ENCODE measurements around the gene VPS13D. TPM values are rescaled to one million over a fixed set of nuclear protein-coding genes. Genes with fewer than 3 reads are reported as not detected.

Gene VPS13D
- total and polyA plus RNA-seq, 2 donors (not counting 3 experiments of a cell fraction or from before 2014, with no cell fraction given): 13.6 to 48.5 TPM

GRCh38 chr1:12435639-12436344 is 206.0 kb downstream of the VPS13D start:
- peak overlapping the region; percentile 88 for H3K27ac ChIP-seq (ENCODE audit: insufficient read depth, low read depth, low read length)
- H3K4me1 ChIP-seq (ENCODE audit: control insufficient read depth, extremely low read depth, insufficient read depth, low read length): peaks cover 55% of the 10 kb centered on the region
- TF ChIP-seq, protein P1, sequence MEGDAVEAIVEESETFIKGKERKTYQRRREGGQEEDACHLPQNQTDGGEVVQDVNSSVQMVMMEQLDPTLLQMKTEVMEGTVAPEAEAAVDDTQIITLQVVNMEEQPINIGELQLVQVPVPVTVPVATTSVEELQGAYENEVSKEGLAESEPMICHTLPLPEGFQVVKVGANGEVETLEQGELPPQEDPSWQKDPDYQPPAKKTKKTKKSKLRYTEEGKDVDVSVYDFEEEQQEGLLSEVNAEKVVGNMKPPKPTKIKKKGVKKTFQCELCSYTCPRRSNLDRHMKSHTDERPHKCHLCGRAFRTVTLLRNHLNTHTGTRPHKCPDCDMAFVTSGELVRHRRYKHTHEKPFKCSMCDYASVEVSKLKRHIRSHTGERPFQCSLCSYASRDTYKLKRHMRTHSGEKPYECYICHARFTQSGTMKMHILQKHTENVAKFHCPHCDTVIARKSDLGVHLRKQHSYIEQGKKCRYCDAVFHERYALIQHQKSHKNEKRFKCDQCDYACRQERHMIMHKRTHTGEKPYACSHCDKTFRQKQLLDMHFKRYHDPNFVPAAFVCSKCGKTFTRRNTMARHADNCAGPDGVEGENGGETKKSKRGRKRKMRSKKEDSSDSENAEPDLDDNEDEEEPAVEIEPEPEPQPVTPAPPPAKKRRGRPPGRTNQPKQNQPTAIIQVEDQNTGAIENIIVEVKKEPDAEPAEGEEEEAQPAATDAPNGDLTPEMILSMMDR (IDR thresholded peaks at IDR 0.05; ENCODE audit: extremely low read depth in 1 of 2, insufficient read depth in 1 of 2, low read depth in 1 of 2, low read length in 2 of 2): no peak
- TF ChIP-seq EZH2 (IDR thresholded peaks at IDR 0.05; ENCODE audit: borderline replicate concordance, low read depth, low read length, severe bottlenecking): no peak
- TF ChIP-seq POLR2A (IDR thresholded peaks at IDR 0.05; ENCODE audit: low read depth, low read length): peak; percentile 73
- peak; percentile 81 for TF ChIP-seq GATA2 (IDR thresholded peaks at IDR 0.05; ENCODE audit: insufficient read depth, insufficient read length, low read depth, low read length)
- no peak for TF ChIP-seq MAX (IDR thresholded peaks at IDR 0.05; ENCODE audit: insufficient read depth, insufficient read length)
- TF ChIP-seq JUN (IDR thresholded peaks at IDR 0.05; ENCODE audit: borderline replicate concordance, insufficient read depth, insufficient read length, low read depth): peak; percentile 92
- TF ChIP-seq POLR2AphosphoS5 (IDR thresholded peaks at IDR 0.05; ENCODE audit: insufficient read depth, low read depth, low read length): peak; percentile 73
- peak; percentile 86 for TF ChIP-seq FOS (IDR thresholded peaks at IDR 0.05; ENCODE audit: borderline replicate concordance, insufficient read depth, low read length)
- no peak for TF ChIP-seq MYC (IDR thresholded peaks at IDR 0.05; ENCODE audit: low read depth, low read length)
- no peaks in the 10 kb centered on the region for H4K20me1 ChIP-seq (replicated peaks; ENCODE audit: control insufficient read depth, extremely low read depth, insufficient read depth, low read length)
- no peaks in the 10 kb centered on the region for H3K36me3 ChIP-seq (ENCODE audit: control insufficient read depth in 2 of 2, extremely low read depth in 1 of 2, insufficient read depth in 2 of 2, low read length in 2 of 2)
- CTCF ChIA-PET: interaction anchor here (1.0 to 3.7 kb wide), 14 partner anchors 10 to 184 kb away, joined by 3 to 36 read pairs (median 4); no protein-coding TSS in a partner anchor
- H3K4me3 ChIP-seq (replicated peaks in 1 of 3; ENCODE audit: insufficient read depth in 1 of 3, low read depth in 1 of 3, low read length in 3 of 3): peak overlapping the region in 1 of 3 experiments; percentile 4
- intact Hi-C loops (cut with micrococcal nuclease) (loop anchor here (1.0 kb wide), 2 partner anchors 105 to 161 kb away; no protein-coding TSS in a partner anchor), dilution Hi-C loops (cut with MboI; ENCODE audit: extremely low pct_ligation_motif_present, low sequenced_read_pairs) (no loop called here)
- FAIRE-seq: peak; percentile 94
- peak; percentile 96 for DNase-seq (ENCODE audit: low read depth, low spot score)
- POLR2A ChIA-PET: interaction anchor here (1.1 to 2.8 kb wide), 6 partner anchors 19 to 186 kb away, joined by 3 to 14 read pairs (median 5); no protein-coding TSS in a partner anchor
- H3K79me2 ChIP-seq (ENCODE audit: control insufficient read depth, insufficient read depth, low read length): no peaks in the 10 kb centered on the region
- no TSS peak for BruUV-seq (replicated peaks)
- H3K4me2 ChIP-seq (ENCODE audit: insufficient read depth, low read length): peak overlapping the region; percentile 83
- no peaks in the 10 kb centered on the region for H3K27me3 ChIP-seq (ENCODE audit: control insufficient read depth in 2 of 2, insufficient read depth in 2 of 2, low read length in 2 of 2)
- no peaks in the 10 kb centered on the region for H3K9me3 ChIP-seq (replicated peaks; ENCODE audit: control insufficient read depth, insufficient read depth, low read length)
- no peak overlapping the region for H2AFZ ChIP-seq (ENCODE audit: low read depth, low read length)
- no peaks in the 10 kb centered on the region for H3K9me1 ChIP-seq (replicated peaks; ENCODE audit: control insufficient read depth, extremely low read depth, insufficient read depth, low read length)
- H3K9ac ChIP-seq (replicated peaks; ENCODE audit: extremely low read depth, insufficient read depth, low read length): peak overlapping the region; percentile 76

All from endothelial cell of umbilical vein (primary cell).